ENCODE measurements around the gene COG2.
"Not testable (repeated sequence)": the region's sequence is repeated elsewhere in the genome, so short reads cannot be mapped to it uniquely, and the experiment has no call there.

The COG2 gene

DNA sequence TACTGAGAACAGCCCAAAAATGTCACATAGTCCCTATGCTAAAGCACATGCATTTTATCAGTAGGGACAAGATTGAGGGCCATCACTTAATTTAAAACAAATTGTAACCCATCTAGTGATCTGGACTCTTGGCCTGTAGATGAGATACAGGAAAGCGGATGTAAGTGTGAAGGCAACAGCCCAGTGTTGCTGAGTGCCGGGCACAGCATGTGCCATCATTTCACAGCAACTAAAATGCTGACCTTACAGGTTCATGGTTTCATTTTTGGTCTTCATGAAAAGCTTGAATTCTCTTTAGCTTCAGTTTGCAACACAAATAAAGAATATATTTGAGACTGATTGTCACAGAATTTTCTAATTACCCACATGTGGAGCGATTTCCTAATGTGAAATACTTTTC lies 5.8 kb downstream of the COG2 start:
- Histone ChIP-seq H3K9ac (ENCODE audit: low read length) (no peak overlapping the region), H3K27me3 (ENCODE audit: control insufficient read depth, insufficient read depth, low read length) (no peaks in the 10 kb centered on the region), H3K9me3 (ENCODE audit: control insufficient read depth, low read depth, low read length) (no peaks in the 10 kb centered on the region), H3K4me1 (ENCODE audit: control insufficient read depth, low read depth, low read length) (peaks cover 8% of the 10 kb centered on the region), H3K27ac (ENCODE audit: low read length) (no peak overlapping the region), H3K36me3 (ENCODE audit: control insufficient read depth, low read depth, low read length) (no peaks in the 10 kb centered on the region), H3K4me3 (ENCODE audit: low read length) (no peak overlapping the region)

DNA sequence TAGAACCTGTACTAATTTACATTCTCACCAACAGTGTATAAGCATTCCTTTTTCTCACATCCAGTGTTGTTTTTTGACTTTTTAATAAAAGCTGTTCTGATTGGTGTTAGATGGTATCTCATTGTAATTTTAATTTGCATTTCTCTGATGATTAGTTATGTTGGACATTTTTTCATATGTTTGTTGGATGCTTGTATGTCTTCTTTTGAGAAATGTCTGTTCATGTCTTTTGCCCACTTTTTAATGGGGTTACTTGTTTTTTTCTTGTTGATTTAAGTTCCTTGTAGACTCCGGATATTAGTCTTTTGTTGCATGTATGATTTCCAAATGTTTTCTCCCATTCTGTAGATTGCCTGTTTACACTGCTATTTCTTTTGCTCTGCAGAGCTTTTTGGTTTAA lies 8.0 kb downstream of the COG2 start:
- no peaks in the 10 kb centered on the region for H3K9me3 ChIP-seq (ENCODE audit: control insufficient read depth, low read depth, low read length)
- no peaks in the 10 kb centered on the region for H3K27me3 ChIP-seq (ENCODE audit: control insufficient read depth, insufficient read depth, low read length)
- H3K4me3 ChIP-seq (ENCODE audit: low read length), result no peak overlapping the region
- no peaks in the 10 kb centered on the region for H3K4me1 ChIP-seq (ENCODE audit: control insufficient read depth, low read depth, low read length)
- no peaks in the 10 kb centered on the region for H3K36me3 ChIP-seq (ENCODE audit: control insufficient read depth, low read depth, low read length)
- no peak overlapping the region for H3K27ac ChIP-seq (ENCODE audit: low read length)
- no peak overlapping the region for H3K9ac ChIP-seq (ENCODE audit: low read length)

- no peak overlapping the region for H3K9ac ChIP-seq (ENCODE audit: low read length)
- no peaks in the 10 kb centered on the region for H3K4me1 ChIP-seq (ENCODE audit: control insufficient read depth, low read depth, low read length)
- no peaks in the 10 kb centered on the region for H3K9me3 ChIP-seq (ENCODE audit: control insufficient read depth, low read depth, low read length)
- no peaks in the 10 kb centered on the region for H3K36me3 ChIP-seq (ENCODE audit: control insufficient read depth, low read depth, low read length)
- no peak overlapping the region for H3K4me3 ChIP-seq (ENCODE audit: low read length)
- no peaks in the 10 kb centered on the region for H3K27me3 ChIP-seq (ENCODE audit: control insufficient read depth, insufficient read depth, low read length)
- H3K27ac ChIP-seq (ENCODE audit: low read length), result no peak overlapping the region
Measured at GRCh38 chr1:230651235-230651634, 9.0 kb downstream of the COG2 start.

- not testable (repeated sequence) for H3K27ac ChIP-seq (ENCODE audit: low read length); H3K4me3 ChIP-seq (ENCODE audit: low read length)
- peaks cover 22% of the 10 kb centered on the region for H3K36me3 ChIP-seq (ENCODE audit: control insufficient read depth, low read depth, low read length)
Measured at GRCh38 chr1:230656719-230657118, 14.4 kb downstream of the COG2 start.

GRCh38 chr1:230658103-230658502 lies 15.8 kb downstream of the COG2 start:
- H3K36me3 ChIP-seq (ENCODE audit: control insufficient read depth, low read depth, low read length), result peaks cover 26% of the 10 kb centered on the region
- not testable (repeated sequence) for H3K4me1 ChIP-seq (ENCODE audit: control insufficient read depth, low read depth, low read length); H3K4me3 ChIP-seq (ENCODE audit: low read length); H3K9me3 ChIP-seq (ENCODE audit: control insufficient read depth, low read depth, low read length); H3K27me3 ChIP-seq (ENCODE audit: control insufficient read depth, insufficient read depth, low read length); H3K9ac ChIP-seq (ENCODE audit: low read length); H3K27ac ChIP-seq (ENCODE audit: low read length)

More at GRCh38 chr1:230656719-230657118, 14.4 kb downstream of the COG2 start:
- H3K9me3 ChIP-seq (ENCODE audit: control insufficient read depth, low read depth, low read length); H3K27me3 ChIP-seq (ENCODE audit: control insufficient read depth, insufficient read depth, low read length); H3K4me1 ChIP-seq (ENCODE audit: control insufficient read depth, low read depth, low read length); H3K9ac ChIP-seq (ENCODE audit: low read length): not testable (repeated sequence)

DNA sequence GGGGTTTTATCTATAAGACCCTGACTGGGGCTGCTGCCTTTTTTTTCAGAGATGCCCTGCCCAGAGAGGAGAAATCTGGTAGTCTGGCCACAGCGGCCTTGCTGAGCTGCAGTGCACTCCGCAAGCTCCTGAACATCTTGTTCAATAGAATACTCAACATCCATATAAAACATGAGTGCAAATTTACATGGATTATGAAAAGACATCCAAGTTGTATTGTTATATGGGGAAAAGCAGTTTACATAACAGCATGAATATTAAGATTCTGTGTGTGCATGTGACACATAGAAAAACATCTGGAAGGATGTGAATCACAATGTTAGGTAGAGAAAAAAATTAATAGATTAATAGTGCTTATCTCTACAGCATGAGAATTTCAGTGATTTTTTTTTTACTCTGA lies 16.4 kb downstream of the COG2 start:
- peaks cover 26% of the 10 kb centered on the region for H3K36me3 ChIP-seq (ENCODE audit: control insufficient read depth, low read depth, low read length)
- H3K27me3 ChIP-seq (ENCODE audit: control insufficient read depth, insufficient read depth, low read length), result no peaks in the 10 kb centered on the region
- H3K4me3 ChIP-seq (ENCODE audit: low read length), result no peak overlapping the region
- H3K9ac ChIP-seq (ENCODE audit: low read length), result no peak overlapping the region
- H3K9me3 ChIP-seq (ENCODE audit: control insufficient read depth, low read depth, low read length), result no peaks in the 10 kb centered on the region
- H3K27ac ChIP-seq (ENCODE audit: low read length), result no peak overlapping the region
- no peaks in the 10 kb centered on the region for H3K4me1 ChIP-seq (ENCODE audit: control insufficient read depth, low read depth, low read length)

DNA sequence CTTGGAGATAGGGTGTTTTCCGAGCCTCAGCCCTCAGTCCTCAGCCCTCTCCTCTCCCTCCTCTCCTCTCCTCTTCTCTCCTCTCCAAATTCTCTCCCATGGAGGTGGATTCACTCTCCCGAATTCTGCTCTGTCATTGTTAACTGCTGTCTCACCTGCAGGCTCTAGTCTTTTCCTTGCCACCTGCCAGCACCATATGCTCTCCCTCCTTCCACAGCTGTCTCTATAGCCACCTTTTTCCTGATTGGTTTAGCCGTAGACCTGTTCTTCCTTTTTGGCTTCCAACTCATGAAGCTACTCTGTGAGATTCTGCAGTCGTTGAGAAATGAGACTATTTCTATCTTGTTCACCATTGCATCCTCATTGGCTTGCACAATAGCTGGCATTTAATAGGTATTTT lies 19.7 kb downstream of the COG2 start:
- no peak overlapping the region for H3K4me3 ChIP-seq (ENCODE audit: low read length)
- H3K4me1 ChIP-seq (ENCODE audit: control insufficient read depth, low read depth, low read length), result no peaks in the 10 kb centered on the region
- no peaks in the 10 kb centered on the region for H3K27me3 ChIP-seq (ENCODE audit: control insufficient read depth, insufficient read depth, low read length)
- H3K9ac ChIP-seq (ENCODE audit: low read length), result no peak overlapping the region
- no peaks in the 10 kb centered on the region for H3K9me3 ChIP-seq (ENCODE audit: control insufficient read depth, low read depth, low read length)
- peaks cover 51% of the 10 kb centered on the region for H3K36me3 ChIP-seq (ENCODE audit: control insufficient read depth, low read depth, low read length)
- no peak overlapping the region for H3K27ac ChIP-seq (ENCODE audit: low read length)

DNA sequence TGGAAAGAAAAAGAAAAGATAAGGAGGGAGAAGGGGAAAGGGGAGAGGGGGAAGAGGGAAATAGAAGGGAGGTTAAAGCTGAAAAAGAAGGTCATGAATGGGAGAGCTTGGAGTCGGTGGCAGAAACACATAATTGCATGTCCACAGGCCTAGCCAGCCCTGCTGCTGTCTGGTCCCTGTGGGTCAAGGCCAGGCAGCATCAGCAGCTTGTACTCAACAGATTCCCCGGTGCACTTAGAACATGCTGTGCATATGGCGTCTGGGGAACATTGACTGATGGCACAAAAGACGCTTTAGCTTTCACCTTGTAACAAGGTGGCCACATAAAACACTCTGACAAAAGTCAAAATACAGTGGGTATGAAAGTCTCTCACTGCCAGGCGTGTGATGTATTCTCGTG lies 25.9 kb downstream of the COG2 start:
- Histone ChIP-seq H3K4me1 (ENCODE audit: control insufficient read depth, low read depth, low read length) (no peaks in the 10 kb centered on the region), H3K36me3 (ENCODE audit: control insufficient read depth, low read depth, low read length) (peaks cover 65% of the 10 kb centered on the region), H3K9ac (ENCODE audit: low read length) (no peak overlapping the region), H3K27ac (ENCODE audit: low read length) (no peak overlapping the region), H3K4me3 (ENCODE audit: low read length) (no peak overlapping the region), H3K9me3 (ENCODE audit: control insufficient read depth, low read depth, low read length) (no peaks in the 10 kb centered on the region), H3K27me3 (ENCODE audit: control insufficient read depth, insufficient read depth, low read length) (no peaks in the 10 kb centered on the region)

DNA sequence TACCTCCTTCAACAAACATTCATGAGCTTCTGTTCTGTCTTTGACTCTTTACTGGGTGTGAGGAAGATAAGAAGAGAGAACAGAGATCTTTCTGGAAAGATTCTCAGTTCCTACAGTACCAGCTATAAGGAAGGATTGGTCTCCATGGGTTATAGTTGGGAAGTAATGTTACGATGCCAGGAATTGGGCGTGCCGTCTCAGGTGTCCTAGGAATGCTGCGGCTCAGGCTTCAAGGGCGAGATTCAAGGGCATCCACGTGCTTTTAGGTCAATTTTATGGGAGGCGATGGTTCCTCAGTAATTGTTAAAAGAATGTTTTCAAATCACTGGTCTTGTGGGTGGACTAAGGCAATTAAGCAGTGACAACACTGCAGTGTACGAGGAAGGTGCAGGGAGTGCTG lies 27.3 kb downstream of the COG2 start:
- no peak overlapping the region for H3K9ac ChIP-seq (ENCODE audit: low read length)
- no peaks in the 10 kb centered on the region for H3K9me3 ChIP-seq (ENCODE audit: control insufficient read depth, low read depth, low read length)
- H3K4me1 ChIP-seq (ENCODE audit: control insufficient read depth, low read depth, low read length), result no peaks in the 10 kb centered on the region
- H3K27ac ChIP-seq (ENCODE audit: low read length), result no peak overlapping the region
- H3K36me3 ChIP-seq (ENCODE audit: control insufficient read depth, low read depth, low read length), result peaks cover 66% of the 10 kb centered on the region
- no peak overlapping the region for H3K4me3 ChIP-seq (ENCODE audit: low read length)
- no peaks in the 10 kb centered on the region for H3K27me3 ChIP-seq (ENCODE audit: control insufficient read depth, insufficient read depth, low read length)

DNA sequence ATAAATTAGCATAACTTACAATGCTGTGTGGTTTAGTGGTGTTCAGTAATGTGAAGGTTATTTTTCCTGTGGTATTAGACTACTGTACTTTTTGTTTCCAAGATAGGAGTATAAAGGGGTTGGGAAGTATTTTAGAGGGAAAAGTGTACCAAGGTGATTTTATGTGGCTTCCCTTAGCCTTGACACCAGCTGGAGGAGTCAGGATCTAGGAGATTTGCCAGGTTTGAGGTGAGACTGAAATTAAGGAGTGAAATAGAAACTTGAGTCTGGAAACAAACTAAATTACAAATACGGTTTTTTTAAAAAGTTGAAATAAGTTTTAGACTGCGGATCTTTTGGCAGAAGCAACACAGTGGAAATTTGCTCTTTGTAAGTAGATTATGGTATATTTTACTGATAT lies 32.3 kb downstream of the COG2 start:
- Histone ChIP-seq H3K9ac (ENCODE audit: low read length) (no peak overlapping the region), H3K4me3 (ENCODE audit: low read length) (no peak overlapping the region), H3K4me1 (ENCODE audit: control insufficient read depth, low read depth, low read length) (no peaks in the 10 kb centered on the region), H3K27ac (ENCODE audit: low read length) (no peak overlapping the region), H3K27me3 (ENCODE audit: control insufficient read depth, insufficient read depth, low read length) (no peaks in the 10 kb centered on the region), H3K36me3 (ENCODE audit: control insufficient read depth, low read depth, low read length) (peaks cover 44% of the 10 kb centered on the region), H3K9me3 (ENCODE audit: control insufficient read depth, low read depth, low read length) (no peaks in the 10 kb centered on the region)

DNA sequence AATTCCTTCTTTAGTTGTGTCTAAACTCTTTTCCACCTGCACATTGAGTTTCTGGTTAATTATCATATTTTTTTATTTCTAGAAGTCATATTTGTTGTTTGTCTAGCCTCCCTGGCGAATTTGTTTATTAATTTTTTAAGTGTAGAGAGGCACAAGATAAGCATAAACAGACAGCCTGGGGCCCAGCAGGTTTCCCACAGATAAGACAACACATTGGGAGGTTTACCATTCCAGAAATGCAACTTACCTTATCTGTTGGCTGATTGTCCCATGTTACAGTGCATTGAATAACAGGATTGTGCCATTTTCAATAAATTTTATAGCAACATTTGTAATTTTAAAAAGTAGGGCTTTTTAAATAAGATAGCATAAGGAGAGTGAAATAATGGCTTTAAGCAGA lies 34.9 kb downstream of the COG2 start:
- peaks cover 49% of the 10 kb centered on the region for H3K36me3 ChIP-seq (ENCODE audit: control insufficient read depth, low read depth, low read length)
- H3K27ac ChIP-seq (ENCODE audit: low read length), result no peak overlapping the region
- H3K9ac ChIP-seq (ENCODE audit: low read length), result no peak overlapping the region
- H3K4me3 ChIP-seq (ENCODE audit: low read length), result no peak overlapping the region
- H3K9me3 ChIP-seq (ENCODE audit: control insufficient read depth, low read depth, low read length), result no peaks in the 10 kb centered on the region
- no peaks in the 10 kb centered on the region for H3K27me3 ChIP-seq (ENCODE audit: control insufficient read depth, insufficient read depth, low read length)
- no peaks in the 10 kb centered on the region for H3K4me1 ChIP-seq (ENCODE audit: control insufficient read depth, low read depth, low read length)

DNA sequence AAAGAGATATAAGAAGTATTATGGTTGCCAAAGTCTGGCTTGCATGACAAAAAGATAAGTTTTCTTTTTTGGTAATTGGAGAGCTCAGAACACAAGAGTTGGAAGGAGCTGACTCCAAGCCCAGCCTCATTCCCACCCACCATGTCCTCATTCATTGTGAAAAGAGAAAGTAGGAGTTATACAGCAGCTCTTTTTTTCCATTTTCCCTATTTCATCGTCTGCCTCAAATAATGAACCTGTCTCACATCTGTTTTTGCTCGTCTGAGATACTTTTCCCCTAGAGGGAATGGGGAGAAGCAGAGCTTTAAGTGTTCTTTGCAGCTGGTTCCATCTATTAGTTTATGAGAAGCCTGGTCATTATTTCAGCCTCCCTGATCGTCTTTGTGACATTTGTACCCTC lies 36.9 kb downstream of the COG2 start:
- Histone ChIP-seq H3K9ac (ENCODE audit: low read length) (no peak overlapping the region), H3K9me3 (ENCODE audit: control insufficient read depth, low read depth, low read length) (no peaks in the 10 kb centered on the region), H3K27me3 (ENCODE audit: control insufficient read depth, insufficient read depth, low read length) (no peaks in the 10 kb centered on the region), H3K36me3 (ENCODE audit: control insufficient read depth, low read depth, low read length) (peaks cover 42% of the 10 kb centered on the region), H3K27ac (ENCODE audit: low read length) (no peak overlapping the region), H3K4me3 (ENCODE audit: low read length) (no peak overlapping the region), H3K4me1 (ENCODE audit: control insufficient read depth, low read depth, low read length) (no peaks in the 10 kb centered on the region)
